ENCODE data around the gene MAGI2.

Gene MAGI2

GRCh38 chr7:78345293-78345911 is 1108.1 kb downstream of the MAGI2 start:
- peak overlapping the region; percentile 22 for H3K27ac ChIP-seq
- TF ChIP-seq CTCF (conservative IDR thresholded peaks at IDR 0.05) = no peak

GRCh38 chr7:78334426-78334825 is 1119.0 kb downstream of the MAGI2 start:
- TF ChIP-seq CTCF (conservative IDR thresholded peaks at IDR 0.05) = no peak
- no peak overlapping the region for H3K27ac ChIP-seq

GRCh38 chr7:78333530-78334425 is 1119.7 kb downstream of the MAGI2 start:
- TF ChIP-seq CTCF (conservative IDR thresholded peaks at IDR 0.05) = no peak
- no peak overlapping the region for H3K27ac ChIP-seq

- no peak for TF ChIP-seq CTCF (conservative IDR thresholded peaks at IDR 0.05)
- no peak overlapping the region for H3K27ac ChIP-seq
These were observed 1124.3 kb downstream of the MAGI2 start for GRCh38 chr7:78329001-78329655.

GRCh38 chr7:78327718-78328117 is 1125.7 kb downstream of the MAGI2 start:
- TF ChIP-seq CTCF (conservative IDR thresholded peaks at IDR 0.05) = no peak
- H3K27ac ChIP-seq = no peak overlapping the region

GRCh38 chr7:78326876-78327275 is 1126.6 kb downstream of the MAGI2 start:
- H3K27ac ChIP-seq = no peak overlapping the region
- TF ChIP-seq CTCF (conservative IDR thresholded peaks at IDR 0.05) = no peak

- no peak overlapping the region for H3K27ac ChIP-seq
- no peak for TF ChIP-seq CTCF (conservative IDR thresholded peaks at IDR 0.05)
These were observed 1127.3 kb downstream of the MAGI2 start for GRCh38 chr7:78326189-78326588.
